ENCODE measurements around the gene PLK5.

Gene PLK5

GRCh38 chr19:1507192-1507660 lies 16.7 kb upstream of the PLK5 start:
- peak overlapping the region; percentile 40 for H3K4me3 ChIP-seq (ENCODE audit: low read depth, low read length)
- DNase-seq (ENCODE audit: low read depth): no peak
- no peak for TF ChIP-seq CTCF (IDR thresholded peaks at IDR 0.05; ENCODE audit: control insufficient read depth, extremely low read depth, insufficient read depth)

GRCh38 chr19:1507763-1508506 lies 15.9 kb upstream of the PLK5 start:
- DNase-seq (ENCODE audit: low read depth): peak; percentile 85
- TF ChIP-seq CTCF (IDR thresholded peaks at IDR 0.05; ENCODE audit: control insufficient read depth, extremely low read depth, insufficient read depth): no peak
- H3K4me3 ChIP-seq (ENCODE audit: low read depth, low read length): peak overlapping the region; percentile 40

- TF ChIP-seq CTCF (IDR thresholded peaks at IDR 0.05; ENCODE audit: control insufficient read depth, extremely low read depth, insufficient read depth): no peak
- peak overlapping the region; percentile 40 for H3K4me3 ChIP-seq (ENCODE audit: low read depth, low read length)
- no peak for DNase-seq (ENCODE audit: low read depth)
Measured at GRCh38 chr19:1508507-1508856, 15.4 kb upstream of the PLK5 start.

- no peak for TF ChIP-seq CTCF (IDR thresholded peaks at IDR 0.05; ENCODE audit: control insufficient read depth, extremely low read depth, insufficient read depth)
- no peak for DNase-seq (ENCODE audit: low read depth)
- H3K4me3 ChIP-seq (ENCODE audit: low read depth, low read length): no peak overlapping the region
Measured at GRCh38 chr19:1509602-1510441, 14.1 kb upstream of the PLK5 start.

- no peak overlapping the region for H3K4me3 ChIP-seq (ENCODE audit: low read depth, low read length)
- no peak for DNase-seq (ENCODE audit: low read depth)
- no peak for TF ChIP-seq CTCF (IDR thresholded peaks at IDR 0.05; ENCODE audit: control insufficient read depth, extremely low read depth, insufficient read depth)
Measured at GRCh38 chr19:1510442-1510806, 13.5 kb upstream of the PLK5 start.

- DNase-seq (ENCODE audit: low read depth): no peak
- no peak for TF ChIP-seq CTCF (IDR thresholded peaks at IDR 0.05; ENCODE audit: control insufficient read depth, extremely low read depth, insufficient read depth)
- H3K4me3 ChIP-seq (ENCODE audit: low read depth, low read length): no peak overlapping the region
Measured at GRCh38 chr19:1510807-1511206, 13.1 kb upstream of the PLK5 start.
